Superior temporal gyrus (tissue), 1 donor: ENCODE results near the gene HTRA1.

Experiments used
- DNase-seq: peaks from one replicate; pipeline ENCODE4 v3.0.0-alpha.2; 2016; ENCODE audit errors: extremely low spot score

HTRA1 gene

GRCh38 chr10:122473116-122473515 is 11.8 kb downstream of the HTRA1 start:
- no peak for DNase-seq

DNA sequence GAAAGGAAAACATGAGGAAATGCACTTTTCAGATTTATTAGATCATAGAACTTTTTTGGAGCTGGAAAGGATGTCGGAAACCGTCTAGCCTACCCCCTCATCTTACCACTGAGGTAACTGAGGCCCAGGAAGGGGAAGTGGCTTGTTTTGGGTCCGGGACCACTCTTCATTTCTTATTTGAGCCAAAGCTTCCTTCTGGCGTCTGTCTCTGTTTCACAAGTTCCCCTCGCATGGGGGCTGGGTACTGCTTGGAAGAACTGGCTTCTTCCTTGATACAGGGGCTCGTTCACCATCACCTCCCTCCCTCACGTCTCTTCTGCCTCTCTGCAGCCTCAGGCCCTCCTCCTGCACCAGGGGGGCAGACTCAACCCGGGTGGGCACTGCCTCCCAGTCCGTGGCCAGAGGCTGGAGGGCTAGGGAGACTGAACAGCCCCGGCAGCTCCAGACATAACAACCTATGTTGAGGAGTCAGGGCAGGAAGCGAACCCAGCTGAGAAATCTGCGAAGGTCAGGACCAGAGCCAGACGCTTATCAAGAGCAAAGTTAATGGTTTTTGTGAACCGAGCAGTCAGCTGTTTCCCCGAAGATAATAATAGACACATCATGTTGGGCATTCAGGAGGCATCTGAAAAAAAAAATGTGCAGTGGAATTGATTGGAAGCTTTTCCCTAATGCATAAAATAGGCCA is 12.9 kb downstream of the HTRA1 start:
- DNase-seq, result peak; percentile 68

- peak; percentile 67 for DNase-seq
Observed at GRCh38 chr10:122475100-122475499, 13.7 kb downstream of the HTRA1 start.

DNA sequence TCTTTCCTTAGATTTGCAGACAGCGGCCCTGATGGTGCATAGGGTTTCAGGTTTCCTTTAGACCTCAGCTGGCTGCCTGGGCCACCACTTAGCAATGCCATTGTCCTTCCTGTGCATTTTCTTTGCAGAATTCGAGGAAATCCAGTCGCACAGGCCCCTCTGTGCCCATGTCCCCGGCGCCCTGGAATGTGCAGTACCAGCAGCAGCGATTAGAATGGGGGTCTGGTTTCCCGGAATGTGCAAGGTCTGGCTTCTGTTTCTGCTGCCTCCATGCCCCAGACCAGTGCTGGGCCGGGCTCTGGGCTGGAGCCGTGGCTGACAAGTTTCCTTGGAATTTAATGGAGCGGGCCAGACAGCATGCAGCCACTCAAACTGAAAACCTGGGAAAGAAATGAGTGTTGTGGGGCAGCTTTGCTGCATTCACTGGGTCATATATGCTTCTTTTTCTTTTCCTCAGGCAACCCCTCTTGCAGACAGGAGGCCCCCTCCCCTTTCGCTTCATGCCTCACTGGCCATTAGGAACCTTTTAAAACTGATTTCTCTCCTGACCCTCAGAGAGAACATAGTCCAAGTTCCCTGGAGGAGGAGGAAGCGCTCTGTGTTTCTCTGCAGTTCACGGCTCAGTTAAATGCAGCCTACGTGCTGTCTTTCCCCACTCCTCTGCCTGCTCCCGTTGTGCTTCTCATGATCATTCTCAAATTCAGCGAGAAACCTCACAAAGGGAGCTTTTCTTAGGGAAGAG is 14.4 kb downstream of the HTRA1 start:
- DNase-seq, result no peak

DNA sequence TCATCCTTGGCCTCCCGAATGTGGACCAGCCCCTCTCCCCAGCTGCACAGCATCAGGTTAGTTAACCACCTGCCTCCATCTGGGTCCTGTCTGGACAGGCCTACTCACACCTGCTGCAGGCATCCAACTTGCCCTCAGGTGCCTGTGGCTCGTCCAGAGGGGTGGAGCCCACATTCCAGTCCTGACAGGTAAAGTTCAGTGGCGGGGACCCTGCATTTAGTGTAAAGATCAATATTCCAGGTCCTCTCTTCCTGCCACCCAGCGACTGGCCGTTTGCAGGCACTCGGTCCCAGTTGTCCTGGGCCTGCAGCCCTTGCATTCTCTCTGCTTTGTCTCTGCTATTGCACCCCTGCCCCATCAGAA is 15.0 kb downstream of the HTRA1 start:
- DNase-seq, result no peak

GRCh38 chr10:122477436-122477835 is 16.1 kb downstream of the HTRA1 start:
- no peak for DNase-seq

- DNase-seq, result peak; percentile 90
Observed at GRCh38 chr10:122478971-122479370, 17.6 kb downstream of the HTRA1 start.

- no peak for DNase-seq
Observed at GRCh38 chr10:122480146-122480833, 18.9 kb downstream of the HTRA1 start.

DNA sequence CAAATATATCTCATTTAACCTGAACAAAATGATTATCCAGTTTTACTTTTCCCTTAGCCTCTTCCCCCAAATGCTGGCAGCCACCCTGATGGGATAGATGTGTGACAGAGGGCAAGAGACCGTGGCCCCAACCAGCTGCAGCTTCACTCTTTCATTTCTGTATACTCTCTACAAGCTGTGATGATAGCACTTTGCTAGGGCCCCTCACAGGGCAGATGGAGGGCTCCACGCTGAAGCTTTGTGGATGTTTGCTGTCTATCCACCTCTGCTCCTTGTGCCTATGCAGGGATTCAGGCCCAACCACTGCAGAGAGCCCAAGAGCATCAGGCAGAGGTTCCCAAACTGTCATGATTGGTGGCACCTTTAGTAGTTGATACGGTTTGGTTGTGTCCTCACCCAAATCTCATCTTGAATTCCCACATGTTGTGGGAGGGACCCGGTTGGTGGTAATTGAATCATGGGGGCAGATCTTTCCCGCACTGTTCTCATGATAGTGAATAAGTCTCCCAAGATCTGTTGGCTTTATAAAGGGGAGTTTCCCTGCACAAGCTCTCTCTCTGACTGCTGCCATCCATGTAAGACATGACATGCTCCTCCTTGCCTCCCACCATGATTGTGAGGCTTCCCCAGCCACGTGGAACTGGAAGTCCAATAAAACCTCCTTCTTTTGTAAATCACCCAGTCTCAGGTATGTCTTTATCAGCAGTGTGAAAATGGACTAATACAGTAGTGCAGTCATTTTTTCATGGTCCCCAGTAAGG is 20.1 kb downstream of the HTRA1 start:
- DNase-seq, result no peak

- peak; percentile 13 for DNase-seq
Observed at GRCh38 chr10:122484276-122485060, 23.1 kb downstream of the HTRA1 start.

DNA sequence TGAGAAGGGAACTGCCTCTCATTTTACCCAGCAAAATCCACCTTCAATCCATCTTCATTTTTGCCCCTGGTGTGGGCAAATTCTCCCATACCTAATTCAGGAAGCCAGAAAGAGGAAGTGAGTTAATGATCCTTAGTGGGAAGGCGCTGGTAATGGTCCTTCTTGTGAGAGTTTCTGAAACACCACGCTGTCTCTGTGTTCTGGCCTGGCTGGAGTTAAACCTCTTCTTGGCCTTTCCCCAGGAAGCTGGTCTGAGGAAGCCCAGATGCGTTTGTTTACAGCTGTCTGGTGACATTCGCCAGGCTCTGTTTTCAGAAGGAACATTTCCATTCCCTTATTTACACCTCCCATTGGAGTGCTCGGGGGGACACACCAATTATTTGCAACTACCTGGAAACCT is 24.3 kb downstream of the HTRA1 start:
- peak; percentile 82 for DNase-seq

DNA sequence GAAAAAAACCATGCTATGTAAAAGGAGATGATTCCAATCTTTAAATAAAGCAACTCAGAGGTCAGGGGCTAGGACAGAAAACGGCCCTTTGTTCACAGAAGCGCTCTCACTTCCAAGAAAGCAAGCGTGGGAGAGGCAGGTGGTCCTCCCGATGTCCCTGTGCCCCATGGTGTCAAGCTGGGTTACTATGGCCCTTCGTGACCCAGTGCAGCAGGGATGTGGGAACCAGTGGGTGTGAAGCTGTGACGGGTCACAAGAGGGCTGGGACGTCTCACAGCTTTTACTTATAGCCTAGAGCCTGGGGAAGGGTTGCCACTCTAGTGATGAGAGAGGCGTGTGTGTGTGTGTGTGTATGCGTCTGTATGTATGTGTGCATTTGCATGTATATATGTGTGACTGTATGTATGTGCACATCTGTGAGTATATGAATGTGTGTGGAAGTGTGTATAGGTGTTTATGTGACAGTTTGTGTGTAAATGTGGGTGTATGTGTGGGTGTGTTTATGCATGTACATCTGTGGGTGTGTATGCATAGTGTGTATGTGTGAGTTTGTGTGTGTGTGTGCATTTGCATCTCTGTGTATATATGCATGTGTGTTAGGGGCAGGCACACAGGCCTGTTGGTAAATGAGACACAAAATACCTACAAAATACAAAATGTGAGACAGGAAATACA is 25.2 kb downstream of the HTRA1 start:
- no peak for DNase-seq

DNA sequence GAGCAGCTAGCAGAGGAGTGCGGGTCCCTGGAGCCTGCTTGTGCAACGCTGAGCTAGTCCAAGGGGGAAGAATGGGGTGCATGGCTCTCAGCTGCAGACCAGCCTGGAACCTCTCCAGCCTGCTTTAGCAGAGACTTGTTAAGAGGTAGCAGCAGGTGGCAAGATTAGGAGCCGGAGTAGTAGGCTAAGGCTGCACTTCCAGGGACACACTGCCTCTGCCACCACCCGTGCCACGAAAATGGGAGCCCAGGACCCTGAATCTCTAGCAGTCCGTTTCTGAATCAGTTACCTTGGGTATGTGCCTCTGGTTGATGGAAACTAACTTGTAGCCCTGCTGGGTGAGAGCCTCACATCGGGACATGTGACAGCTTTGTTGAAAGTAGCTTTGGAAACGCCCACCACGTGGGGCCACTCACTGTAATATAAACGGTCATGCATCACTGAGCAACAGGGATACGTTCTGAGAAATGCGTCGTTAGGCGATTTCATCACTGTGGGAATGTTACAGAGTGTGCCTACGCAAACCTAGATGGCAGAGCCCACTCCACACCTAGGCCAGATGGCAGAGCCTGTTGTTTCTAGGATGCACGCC is 25.9 kb downstream of the HTRA1 start:
- peak; percentile 72 for DNase-seq

GRCh38 chr10:122490268-122490667 is 28.9 kb downstream of the HTRA1 start:
- DNase-seq, result no peak

DNA sequence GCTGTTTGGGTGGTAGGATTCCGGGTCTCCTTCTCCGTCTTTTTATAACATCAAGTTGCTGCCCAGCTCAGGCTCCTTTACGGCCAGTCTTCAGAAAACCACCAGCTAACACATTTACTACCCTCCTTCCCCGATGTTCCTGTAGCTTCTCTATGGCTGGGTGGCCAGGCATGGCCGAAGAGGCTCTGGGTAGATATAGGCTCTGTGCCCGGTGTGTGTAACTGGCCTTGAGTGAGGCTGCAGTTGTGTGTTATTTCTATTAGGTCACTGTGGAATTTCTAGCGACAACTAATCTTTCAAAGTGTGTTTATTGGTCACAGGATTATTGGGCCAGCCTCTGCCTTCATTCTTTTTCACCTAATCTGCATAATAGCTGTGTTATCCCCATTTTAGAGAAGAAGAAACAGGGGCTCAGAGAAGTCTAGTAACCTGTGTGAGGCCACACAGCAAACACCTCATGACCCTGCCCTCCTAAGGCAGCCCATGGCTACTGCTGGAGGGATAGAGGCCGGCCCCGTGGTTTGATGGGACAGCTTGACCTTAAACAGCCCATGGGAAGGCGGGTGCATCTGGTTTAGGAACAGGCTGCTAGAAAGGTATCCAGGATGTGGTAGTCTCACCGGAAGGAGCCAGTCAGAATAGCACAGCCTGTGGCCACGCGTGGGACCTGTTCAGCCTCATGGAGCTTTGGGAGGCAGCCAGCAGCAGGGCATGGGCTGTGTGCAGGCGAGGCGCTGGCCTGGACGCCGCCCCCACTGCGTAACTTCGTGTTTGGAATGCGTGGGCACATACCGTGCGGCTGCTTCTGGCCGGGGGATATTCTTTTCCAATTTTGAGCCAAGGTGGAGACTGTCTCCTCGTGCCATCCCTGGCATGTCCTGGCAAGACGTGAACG is 29.7 kb downstream of the HTRA1 start:
- no peak for DNase-seq

- no peak for DNase-seq
Observed at GRCh38 chr10:122492006-122492405, 30.7 kb downstream of the HTRA1 start.

DNA sequence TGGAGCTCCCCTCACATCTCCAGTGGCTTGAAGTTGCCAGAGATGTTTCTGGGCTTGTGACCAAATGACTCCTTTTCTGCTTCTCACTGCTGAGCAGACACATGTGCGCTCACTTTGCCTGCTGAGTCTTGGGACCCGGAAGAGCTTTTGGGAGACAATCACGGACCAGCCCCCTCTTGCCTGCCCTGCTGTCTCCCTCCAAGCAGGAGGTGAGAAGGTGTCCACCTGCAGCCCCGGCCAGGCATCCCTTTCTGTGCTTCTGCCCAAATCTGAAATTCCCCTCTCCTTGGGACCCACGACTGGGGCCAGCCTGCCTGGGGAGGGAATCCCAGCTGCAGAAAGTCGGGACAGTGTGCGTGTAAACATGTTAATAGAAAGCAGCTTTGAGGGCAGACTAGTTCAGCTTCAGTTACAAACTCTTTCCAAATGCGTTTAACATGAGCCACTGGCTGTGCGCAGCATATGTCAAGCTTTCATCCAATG is 31.7 kb downstream of the HTRA1 start:
- no peak for DNase-seq

GRCh38 chr10:122493761-122494160 is 32.4 kb downstream of the HTRA1 start:
- DNase-seq, result no peak

DNA sequence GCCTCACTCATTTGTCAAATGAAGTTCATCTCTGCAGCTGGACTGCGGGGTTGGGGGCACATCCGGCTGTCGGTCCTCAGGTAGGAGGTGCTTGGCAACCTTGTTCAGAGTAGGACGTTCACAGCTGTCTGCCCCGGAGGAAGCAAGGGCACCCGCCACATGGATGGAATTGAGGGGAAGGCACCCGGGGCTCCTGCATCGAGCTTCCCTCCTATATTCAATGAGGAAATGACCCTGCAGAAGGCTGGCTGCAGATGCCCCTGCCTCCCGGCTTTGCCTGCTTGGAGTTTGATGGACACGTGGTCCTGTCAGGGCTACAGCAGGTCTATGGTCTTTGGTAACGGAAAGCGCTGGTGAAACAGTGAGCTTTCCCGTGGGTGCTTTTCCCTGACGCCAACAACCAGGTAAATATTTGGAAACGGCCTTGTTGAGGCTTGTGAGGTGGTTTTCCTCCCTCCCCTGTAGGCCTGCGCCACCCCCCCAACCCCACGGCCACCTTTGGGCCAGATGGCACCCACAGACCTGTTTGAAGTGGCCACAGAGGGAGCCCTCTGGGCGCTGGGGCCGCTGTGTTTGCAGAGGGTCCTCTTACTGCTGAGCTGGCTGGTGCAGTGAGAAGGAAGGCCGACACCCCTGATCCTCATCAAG is 32.9 kb downstream of the HTRA1 start:
- no peak for DNase-seq
